Lower lobe of right lung (tissue), 2 donors: ENCODE measurements around the gene FAM174A. TPM values are rescaled to one million over a fixed set of nuclear protein-coding genes. Genes with fewer than 3 reads are reported as not detected.

ENCODE experiments used
- ATAC-seq, 2 donors: fragments of 200-7000 bp; cut with Tn5 transposase; one replicate each; pipeline ENCODE4 v1.9.1; 2020 to 2022; ENCODE audit warnings: mild to moderate bottlenecking in 2 of 2, moderate library complexity in 2 of 2
- DNase-seq: peaks from one replicate; pipeline ENCODE4 v3.0.0-alpha.2; 2020
- H3K27ac ChIP-seq: fragments of 200-600 bp; one replicate; pipeline ENCODE4 v1.8.0; 2022
- H3K27me3 ChIP-seq: fragments of 200-600 bp; one replicate; pipeline ENCODE4 v1.8.0; 2022; ENCODE audit warnings: low read depth
- H3K36me3 ChIP-seq: fragments of 200-600 bp; one replicate; pipeline ENCODE4 v1.8.0; 2022; ENCODE audit warnings: mild to moderate bottlenecking
- H3K4me1 ChIP-seq: fragments of 200-600 bp; one replicate; pipeline ENCODE4 v1.8.0; 2022
- H3K4me3 ChIP-seq: fragments of 200-600 bp; one replicate; pipeline ENCODE4 v1.8.0; 2022; ENCODE audit warnings: mild to moderate bottlenecking
- H3K9me3 ChIP-seq: fragments of 200-600 bp; one replicate; pipeline ENCODE4 v1.8.0; 2022
- intact Hi-C: fragments of 100-400 bp; cut with DNase I; formaldehyde crosslinking; loops from one replicate; pipeline ENCODE4 v1.11.0; 2022
- total RNA-seq: library from RNA; stranded (reverse); fragmentation: NEBNext Ultra II Directional; extraction: Animal tissue kit (Norgen Biotek cat#: 25700); gene quantifications from one replicate; pipeline ENCODE4 v1.2.1, GENCODE V29; 2021
- TF ChIP-seq, protein P1 (sequence below): fragments of 200-600 bp; IDR thresholded peaks from one replicate; pipeline ENCODE4 v1.8.0; 2022; ENCODE audit warnings: antibody characterized with exemption, mild to moderate bottlenecking
- donor health status: DM: no; HTN: yes; CAD: no; lungs with severe emphysema.

The FAM174A gene
- total RNA-seq, 1 donor from 2014 or later, result 20.5 TPM

DNA sequence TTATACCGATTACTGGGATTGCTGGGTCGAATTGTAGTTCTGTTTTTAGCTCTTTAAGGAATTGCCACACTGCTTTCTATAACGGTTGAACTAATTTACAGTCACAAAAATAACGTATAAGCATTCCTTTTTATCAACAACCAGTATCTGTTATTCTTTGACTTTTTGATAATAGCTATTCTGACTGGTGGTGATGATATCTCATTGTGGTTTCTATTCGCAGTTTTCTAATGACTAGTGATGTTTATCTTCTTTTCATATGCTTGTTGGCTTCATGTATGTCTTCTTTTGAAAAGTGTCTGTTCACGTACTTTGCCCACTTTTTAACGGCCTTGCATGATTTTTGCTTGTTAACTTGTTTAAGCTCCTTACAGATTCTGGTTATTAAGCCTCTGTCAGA lies 74.4 kb downstream of the FAM174A start:
- Histone ChIP-seq H3K27ac (no peak overlapping the region), H3K4me3 (no peak overlapping the region), H3K27me3 (no peaks in the 10 kb centered on the region), H3K9me3 (no peaks in the 10 kb centered on the region), H3K4me1 (no peaks in the 10 kb centered on the region), H3K36me3 (no peaks in the 10 kb centered on the region)
- TF ChIP-seq, protein P1, sequence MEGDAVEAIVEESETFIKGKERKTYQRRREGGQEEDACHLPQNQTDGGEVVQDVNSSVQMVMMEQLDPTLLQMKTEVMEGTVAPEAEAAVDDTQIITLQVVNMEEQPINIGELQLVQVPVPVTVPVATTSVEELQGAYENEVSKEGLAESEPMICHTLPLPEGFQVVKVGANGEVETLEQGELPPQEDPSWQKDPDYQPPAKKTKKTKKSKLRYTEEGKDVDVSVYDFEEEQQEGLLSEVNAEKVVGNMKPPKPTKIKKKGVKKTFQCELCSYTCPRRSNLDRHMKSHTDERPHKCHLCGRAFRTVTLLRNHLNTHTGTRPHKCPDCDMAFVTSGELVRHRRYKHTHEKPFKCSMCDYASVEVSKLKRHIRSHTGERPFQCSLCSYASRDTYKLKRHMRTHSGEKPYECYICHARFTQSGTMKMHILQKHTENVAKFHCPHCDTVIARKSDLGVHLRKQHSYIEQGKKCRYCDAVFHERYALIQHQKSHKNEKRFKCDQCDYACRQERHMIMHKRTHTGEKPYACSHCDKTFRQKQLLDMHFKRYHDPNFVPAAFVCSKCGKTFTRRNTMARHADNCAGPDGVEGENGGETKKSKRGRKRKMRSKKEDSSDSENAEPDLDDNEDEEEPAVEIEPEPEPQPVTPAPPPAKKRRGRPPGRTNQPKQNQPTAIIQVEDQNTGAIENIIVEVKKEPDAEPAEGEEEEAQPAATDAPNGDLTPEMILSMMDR, result no peak
- intact Hi-C loops, result no loop called here
- ATAC-seq (no peak), DNase-seq (no peak)

DNA sequence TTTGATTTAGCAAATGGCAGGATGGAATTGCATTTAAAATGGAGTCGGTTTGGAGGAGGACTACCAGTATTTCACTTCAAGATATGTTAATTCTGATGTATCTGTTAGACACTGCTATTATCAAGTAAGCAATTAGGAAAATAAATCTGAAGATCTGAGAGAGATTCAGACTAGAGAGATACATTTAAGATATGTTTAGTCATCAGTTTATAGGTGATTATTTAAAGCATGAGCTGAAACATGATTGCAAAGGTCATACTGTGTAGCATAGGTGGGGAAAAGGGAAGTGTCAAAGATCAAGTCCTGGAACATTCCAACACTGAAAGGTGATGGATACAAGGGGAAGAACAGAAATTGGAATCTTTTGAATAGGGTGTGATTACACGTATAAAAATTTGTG lies 79.1 kb downstream of the FAM174A start:
- no peaks in the 10 kb centered on the region for H3K36me3 ChIP-seq
- TF ChIP-seq, protein P1, result no peak
- H3K9me3 ChIP-seq, result no peaks in the 10 kb centered on the region
- H3K4me1 ChIP-seq, result no peaks in the 10 kb centered on the region
- no peaks in the 10 kb centered on the region for H3K27me3 ChIP-seq
- H3K4me3 ChIP-seq, result no peak overlapping the region
- H3K27ac ChIP-seq, result no peak overlapping the region
- intact Hi-C loops, result no loop called here
- DNase-seq (no peak), ATAC-seq (no peak)

DNA sequence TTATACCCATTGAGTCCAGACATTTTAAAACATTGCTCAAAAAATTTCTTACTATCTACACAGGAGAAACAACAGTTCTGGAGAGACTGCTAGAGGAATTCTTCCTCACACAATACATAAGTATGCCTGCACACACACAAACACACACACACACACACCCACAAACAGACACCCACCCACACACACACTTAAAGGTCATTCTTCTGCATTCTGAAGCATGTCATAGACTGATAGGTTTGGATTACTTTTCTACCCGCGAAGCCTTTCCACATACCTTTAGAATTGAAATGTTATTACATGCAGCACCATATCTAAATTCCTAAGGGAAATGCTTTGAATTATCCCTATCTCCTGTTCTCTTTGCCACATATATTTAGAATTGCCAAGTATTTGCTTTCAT lies 80.2 kb downstream of the FAM174A start:
- Histone ChIP-seq H3K4me3 (no peak overlapping the region), H3K4me1 (no peaks in the 10 kb centered on the region), H3K27ac (no peak overlapping the region), H3K36me3 (no peaks in the 10 kb centered on the region), H3K27me3 (no peaks in the 10 kb centered on the region), H3K9me3 (no peaks in the 10 kb centered on the region)
- intact Hi-C loops, result no loop called here
- no peak for ATAC-seq
- TF ChIP-seq, protein P1, result no peak
- DNase-seq, result no peak

DNA sequence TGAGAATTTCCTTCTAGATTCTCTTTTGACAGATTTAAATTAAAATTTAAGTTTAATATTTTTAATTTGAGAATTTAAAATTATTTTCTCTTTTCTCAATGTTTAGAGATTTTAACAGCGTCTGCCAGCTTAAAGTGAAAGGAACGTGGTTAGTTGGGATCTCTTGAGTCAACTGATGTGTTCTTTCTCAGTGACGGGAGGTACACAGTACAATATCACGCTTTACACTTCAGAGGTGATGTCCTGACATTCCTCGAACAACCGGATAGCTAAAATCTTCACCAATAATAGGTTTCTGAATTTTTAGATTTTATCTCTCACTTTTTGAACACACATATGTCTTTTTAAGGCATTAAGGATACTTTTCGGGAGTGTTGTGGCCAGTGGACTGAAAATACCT lies 81.1 kb downstream of the FAM174A start:
- Histone ChIP-seq H3K27me3 (no peaks in the 10 kb centered on the region), H3K4me1 (no peaks in the 10 kb centered on the region), H3K9me3 (no peaks in the 10 kb centered on the region), H3K36me3 (no peaks in the 10 kb centered on the region), H3K4me3 (no peak overlapping the region), H3K27ac (no peak overlapping the region)
- ATAC-seq (no peak), DNase-seq (no peak)
- intact Hi-C loops, result no loop called here
- TF ChIP-seq, protein P1, result no peak

DNA sequence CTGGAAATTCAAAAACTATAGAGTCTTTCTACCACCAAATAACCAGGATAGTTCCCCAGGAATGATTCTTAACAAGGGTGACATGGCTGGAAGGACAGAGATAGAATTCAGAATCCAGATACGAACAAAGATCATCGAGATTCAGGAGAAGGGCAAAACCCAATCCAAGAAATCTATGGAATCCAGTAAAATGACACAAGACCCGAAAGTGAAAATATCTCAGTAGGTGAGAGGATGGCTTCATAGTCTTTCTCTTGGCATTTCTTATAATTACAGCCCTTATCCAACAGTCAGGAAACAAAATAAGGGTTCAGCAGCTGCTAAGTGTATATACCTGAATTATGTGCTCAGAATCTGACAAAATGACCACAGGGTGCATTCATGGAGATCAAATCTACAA lies 81.8 kb downstream of the FAM174A start:
- Histone ChIP-seq H3K27me3 (no peaks in the 10 kb centered on the region), H3K27ac (no peak overlapping the region), H3K4me1 (no peaks in the 10 kb centered on the region), H3K4me3 (no peak overlapping the region), H3K36me3 (no peaks in the 10 kb centered on the region), H3K9me3 (no peaks in the 10 kb centered on the region)
- intact Hi-C loops, result no loop called here
- DNase-seq (no peak), ATAC-seq (no peak)
- TF ChIP-seq, protein P1, result no peak

DNA sequence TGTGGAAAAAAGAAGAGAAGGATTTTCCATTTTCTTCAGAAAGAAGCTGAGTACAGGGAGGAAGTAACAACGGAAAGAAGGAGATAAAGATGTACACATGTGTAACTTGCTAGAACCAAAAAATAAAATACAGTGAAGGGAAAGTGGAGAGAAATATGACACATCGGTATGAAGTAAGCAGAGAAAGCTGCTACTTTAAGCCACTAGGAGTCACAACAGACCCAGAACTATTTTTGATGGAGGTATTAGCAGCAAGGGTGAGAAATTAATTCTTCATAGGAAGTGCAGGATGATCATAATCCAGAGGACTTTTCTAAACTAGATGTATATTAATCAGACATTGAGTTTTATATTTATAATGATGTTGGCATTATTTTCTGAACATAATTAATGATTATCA lies 88.5 kb downstream of the FAM174A start:
- peak; percentile 30 to 33 for ATAC-seq
- no peaks in the 10 kb centered on the region for H3K4me1 ChIP-seq
- no peak overlapping the region for H3K27ac ChIP-seq
- intact Hi-C loops, result no loop called here
- no peaks in the 10 kb centered on the region for H3K9me3 ChIP-seq
- TF ChIP-seq, protein P1, result peak; percentile 47
- no peak for DNase-seq
- H3K36me3 ChIP-seq, result no peaks in the 10 kb centered on the region
- no peaks in the 10 kb centered on the region for H3K27me3 ChIP-seq
- H3K4me3 ChIP-seq, result no peak overlapping the region
